MCF 10A (cell line): ENCODE data around the gene C1orf52. TPM values are rescaled to one million over a fixed set of nuclear protein-coding genes. Genes with fewer than 3 reads are reported as not detected.

Source experiments
- BruUV-seq: library from RNA; stranded (reverse); fragments of 400-500 nt; replicated peaks from 2 replicates; lab custom pipeline; 2021; lab: Mats Ljungman, UMichigan
- CTCF ChIA-PET: fragments of 300-600 bp; sonication (Branson Sonifier 250); formaldehyde crosslinking; extraction: SDS; loops from one replicate; lab custom pipeline; 2021; ENCODE audit warnings: antibody characterized with exemption, inconsistent platforms; lab: Yijun Ruan, JAX
- POLR2A ChIA-PET: fragments of 300-600, 350-650 bp; sonication (Branson Sonifier 250); formaldehyde crosslinking; extraction: SDS; loops from one replicate; lab custom pipeline; 2020; ENCODE audit warnings: antibody characterized with exemption, inconsistent platforms; lab: Yijun Ruan, JAX
- DNase-seq: peaks from one replicate; pipeline ENCODE4 v3.0.0-alpha.2; 2018; ENCODE audit not compliant: unreplicated experiment
- H3K27ac Mint-ChIP-seq: one replicate; pipeline ENCODE4 v1.8.0; 2022; ENCODE audit warnings: mild to moderate bottlenecking, low read depth, mixed read lengths; ENCODE audit not compliant: unreplicated experiment
- H3K27me3 Mint-ChIP-seq: one replicate; pipeline ENCODE4 v1.8.0; 2022; ENCODE audit warnings: mixed read lengths; ENCODE audit not compliant: insufficient read depth, unreplicated experiment
- H3K36me3 Mint-ChIP-seq: one replicate; pipeline ENCODE4 v1.8.0; 2022; ENCODE audit warnings: mild to moderate bottlenecking, moderate library complexity, mixed read lengths; ENCODE audit not compliant: insufficient read depth, unreplicated experiment
- H3K4me1 Mint-ChIP-seq: one replicate; pipeline ENCODE4 v1.8.0; 2022; ENCODE audit warnings: mixed read lengths; ENCODE audit not compliant: insufficient read depth, unreplicated experiment
- H3K4me3 Mint-ChIP-seq: one replicate; pipeline ENCODE4 v1.8.0; 2022; ENCODE audit warnings: mild to moderate bottlenecking, moderate library complexity, mixed read lengths; ENCODE audit not compliant: unreplicated experiment
- H3K9me3 Mint-ChIP-seq: one replicate; pipeline ENCODE4 v1.8.0; 2022; ENCODE audit warnings: mixed read lengths; ENCODE audit not compliant: unreplicated experiment
- CTCF ChIP-seq: fragments of 200-600 bp; IDR thresholded peaks from one replicate; pipeline ENCODE4 v1.8.0; 2022; ENCODE audit warnings: antibody characterized with exemption, mild to moderate bottlenecking; ENCODE audit not compliant: unreplicated experiment
- intact Hi-C: fragments of 100-400 bp; cut with micrococcal nuclease; formaldehyde crosslinking; loops from 2 replicates; pipeline ENCODE4 v1.14.1; 2022
- total RNA-seq: library from RNA; stranded (reverse); gene quantifications from 2 replicates; pipeline ENCODE4 v1.2.3, GENCODE V29; 2022

C1orf52 gene
- total RNA-seq, 1 experiment from 2014 or later, result 31.7 TPM

GRCh38 chr1:85276215-85276977, 16.9 kb upstream of the C1orf52 start, which contains the start of gene BCL10:
Gene BCL10 (minus strand): TSS chr1:85276632. CDS start chr1:85276352, 280 bp downstream.
- TF ChIP-seq CTCF, result no peak
- DNase-seq, result peak; percentile 98
- peaks cover 40% of the 10 kb centered on the region for H3K4me1 Mint-ChIP-seq
- BruUV-seq, result no TSS peak
- H3K36me3 Mint-ChIP-seq, result peaks cover 11% of the 10 kb centered on the region
- H3K27ac Mint-ChIP-seq, result peak within 1 kb of the TSS; percentile 85
- CTCF ChIA-PET, result interaction anchor here (0.7 to 4.0 kb wide), 10 partner anchors 9 to 305 kb away, joined by 4 to 42 read pairs (median 6); partner anchors contain the start of gene C1orf52
- POLR2A ChIA-PET, result interaction anchor here (0.6 to 12.8 kb wide), 48 partner anchors 8 to 1148 kb away, joined by 3 to 271 read pairs (median 4); partner anchors contain the start of genes C1orf52, CCN1, CLCA2 and DDAH1
- H3K27me3 Mint-ChIP-seq, result no peaks in the 10 kb centered on the region
- H3K9me3 Mint-ChIP-seq, result no peaks in the 10 kb centered on the region
- H3K4me3 Mint-ChIP-seq, result peak within 1 kb of the TSS; percentile 77
- intact Hi-C loops, result no loop called here

DNA sequence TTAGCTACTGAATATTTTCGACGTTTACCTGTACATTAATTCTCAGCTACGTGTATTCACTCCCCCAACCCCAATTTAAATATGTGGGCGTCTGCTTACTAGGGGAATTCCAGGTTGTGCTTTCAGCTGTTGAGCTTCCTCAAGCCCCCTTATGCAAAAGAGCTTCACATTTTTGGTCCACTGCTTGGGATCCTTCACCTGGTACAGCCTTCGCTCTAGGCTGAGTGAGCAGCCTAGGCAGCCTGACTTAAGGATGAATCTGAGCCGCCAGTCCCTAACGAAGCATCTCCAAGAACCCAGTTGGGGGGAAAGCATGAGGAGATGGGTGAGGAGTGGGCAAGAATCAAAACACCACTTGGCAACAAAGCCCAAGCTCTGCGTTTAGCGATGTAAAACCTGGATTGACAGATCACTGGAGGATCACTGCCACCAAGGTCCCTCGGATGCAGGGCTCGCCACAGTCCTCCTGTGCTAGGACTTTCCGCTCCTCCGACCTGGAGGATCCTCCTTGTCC, 16.3 kb upstream of the C1orf52 start:
- ChIA-PET CTCF (interaction anchor here (0.9 to 4.0 kb wide), 6 partner anchors 13 to 306 kb away, joined by 3 to 42 read pairs (median 6); partner anchors contain the start of gene C1orf52), POLR2A (interaction anchor here (0.6 to 12.8 kb wide), 31 partner anchors 8 to 1148 kb away, joined by 3 to 271 read pairs (median 5); partner anchors contain the start of genes C1orf52, CCN1, CLCA2 and DDAH1)
- peaks cover 41% of the 10 kb centered on the region for H3K4me1 Mint-ChIP-seq
- intact Hi-C loops, result loop anchor here (1.0 kb wide), 1 partner anchor 16 kb away; the partner anchor contains the start of gene C1orf52
- H3K27me3 Mint-ChIP-seq, result no peaks in the 10 kb centered on the region
- no peaks in the 10 kb centered on the region for H3K9me3 Mint-ChIP-seq
- peaks cover 11% of the 10 kb centered on the region for H3K36me3 Mint-ChIP-seq
- no peak for TF ChIP-seq CTCF
- H3K4me3 Mint-ChIP-seq, result peak overlapping the region; percentile 77
- no peak for DNase-seq
- peak overlapping the region; percentile 85 for H3K27ac Mint-ChIP-seq
- BruUV-seq, result no TSS peak

GRCh38 chr1:85274969-85275453, 15.5 kb upstream of the C1orf52 start:
- no peaks in the 10 kb centered on the region for H3K27me3 Mint-ChIP-seq
- no peak for TF ChIP-seq CTCF
- peaks cover 17% of the 10 kb centered on the region for H3K36me3 Mint-ChIP-seq
- intact Hi-C loops, result loop anchor here (1.0 kb wide), 1 partner anchor 16 kb away; the partner anchor contains the start of gene C1orf52
- DNase-seq, result peak; percentile 78
- peaks cover 38% of the 10 kb centered on the region for H3K4me1 Mint-ChIP-seq
- ChIA-PET POLR2A (interaction anchor here (0.8 to 12.8 kb wide), 14 partner anchors 7 to 1149 kb away, joined by 3 to 271 read pairs (median 8); partner anchors contain the start of genes C1orf52, CCN1, CLCA2 and DDAH1), CTCF (interaction anchor here (0.9 to 4.0 kb wide), 4 partner anchors 12 to 297 kb away, joined by 3 to 42 read pairs (median 6); partner anchors contain the start of gene C1orf52)
- BruUV-seq, result no TSS peak
- no peaks in the 10 kb centered on the region for H3K9me3 Mint-ChIP-seq
- peak overlapping the region; percentile 85 for H3K27ac Mint-ChIP-seq
- peak overlapping the region; percentile 77 for H3K4me3 Mint-ChIP-seq
